KOPT-K1 (cell line): ENCODE measurements around the gene SCLT1.

Source experiments
- H3K27ac ChIP-seq: fragments of 200-600 bp; sonication (generic); 2 replicates; pipeline ENCODE4 v1.5.1; 2016; ENCODE audit warnings: antibody characterized with exemption, mild to moderate bottlenecking, low read depth, low read length; ENCODE audit not compliant: poor library complexity, severe bottlenecking
- H3K36me3 ChIP-seq: fragments of 200-600 bp; sonication (generic); 2 replicates; pipeline ENCODE4 v1.5.1; 2017; ENCODE audit warnings: antibody characterized with exemption, mild to moderate bottlenecking, low read length, moderate library complexity; ENCODE audit not compliant: insufficient read depth
- H3K9me3 ChIP-seq: fragments of 200-600 bp; sonication (generic); 2 replicates; pipeline ENCODE4 v1.5.1; 2017; ENCODE audit warnings: antibody characterized with exemption, low read length, mild to moderate bottlenecking; ENCODE audit not compliant: insufficient read depth, poor library complexity, severe bottlenecking

SCLT1 gene

GRCh38 chr4:128954941-128955340 lies 138.4 kb downstream of the SCLT1 start:
- peaks cover 14% of the 10 kb centered on the region; the same call in 1 of the 2 replicates for H3K36me3 ChIP-seq
- no peak overlapping the region for H3K27ac ChIP-seq
- H3K9me3 ChIP-seq: no peaks in the 10 kb centered on the region

- H3K9me3 ChIP-seq: no peaks in the 10 kb centered on the region
- no peak overlapping the region for H3K27ac ChIP-seq
- H3K36me3 ChIP-seq: peaks cover 24% of the 10 kb centered on the region
Measured at GRCh38 chr4:128951316-128951715, 142.0 kb downstream of the SCLT1 start.

- H3K27ac ChIP-seq: no peak overlapping the region
- H3K9me3 ChIP-seq: no peaks in the 10 kb centered on the region
- H3K36me3 ChIP-seq: peaks cover 26% of the 10 kb centered on the region
Measured at GRCh38 chr4:128950796-128951195, 142.5 kb downstream of the SCLT1 start.

- no peak overlapping the region for H3K27ac ChIP-seq
- peaks cover 53% of the 10 kb centered on the region for H3K36me3 ChIP-seq
- peaks cover 11% of the 10 kb centered on the region for H3K9me3 ChIP-seq
Measured at GRCh38 chr4:128946916-128947315, 146.4 kb downstream of the SCLT1 start.

GRCh38 chr4:128942607-128943006 lies 150.7 kb downstream of the SCLT1 start:
- Histone ChIP-seq H3K9me3 (peaks cover 18% of the 10 kb centered on the region), H3K27ac (no peak overlapping the region), H3K36me3 (peaks cover 50% of the 10 kb centered on the region)

DNA sequence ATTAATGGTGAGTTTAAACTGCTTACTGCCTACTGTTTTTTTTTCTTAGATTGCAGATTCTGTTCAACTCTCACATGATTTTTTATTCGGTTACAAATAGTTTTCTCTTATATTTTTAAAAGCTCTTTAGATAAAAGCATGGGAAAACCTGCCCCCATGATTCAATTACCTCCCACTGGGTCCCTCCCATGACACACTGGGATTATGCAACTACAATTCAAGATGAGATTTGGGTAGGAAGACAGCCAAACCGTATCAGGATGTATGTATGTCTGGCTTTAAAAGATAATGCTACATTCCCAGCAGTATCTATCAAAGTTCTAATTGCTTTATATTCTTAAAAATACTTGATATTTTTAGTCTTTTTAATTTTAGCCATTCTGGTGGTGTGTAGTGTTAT lies 152.4 kb downstream of the SCLT1 start:
- Histone ChIP-seq H3K36me3 (peaks cover 43% of the 10 kb centered on the region), H3K27ac (no peak overlapping the region), H3K9me3 (peaks cover 18% of the 10 kb centered on the region)

GRCh38 chr4:128930051-128930450 lies 163.3 kb downstream of the SCLT1 start:
- H3K36me3 ChIP-seq: peaks cover 23% of the 10 kb centered on the region
- H3K27ac ChIP-seq: no peak overlapping the region
- H3K9me3 ChIP-seq: peaks cover 20% of the 10 kb centered on the region

DNA sequence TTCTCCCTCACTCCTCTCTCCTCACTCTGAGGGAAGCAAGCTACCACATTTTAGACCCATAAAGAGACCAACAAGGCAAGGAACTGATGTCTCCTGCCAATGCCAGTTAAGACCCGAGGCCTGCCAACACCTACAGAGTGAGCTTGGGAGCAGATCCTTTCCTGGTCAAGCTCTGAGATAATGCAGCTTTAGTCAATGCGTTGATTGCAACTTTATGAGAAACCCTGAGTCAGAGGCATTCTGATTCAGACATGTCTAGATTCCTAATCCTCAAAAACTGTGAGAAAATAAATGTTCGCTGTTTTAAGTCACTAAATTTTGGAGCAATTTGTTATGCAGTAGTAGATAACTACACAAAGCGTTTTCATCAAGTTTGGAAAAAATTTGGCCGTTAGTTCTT lies 168.4 kb downstream of the SCLT1 start:
- Histone ChIP-seq H3K27ac (no peak overlapping the region), H3K36me3 (peaks cover 17% of the 10 kb centered on the region), H3K9me3 (peaks cover 20% of the 10 kb centered on the region)

GRCh38 chr4:128921954-128922353 lies 171.4 kb downstream of the SCLT1 start:
- peaks cover 19% of the 10 kb centered on the region for H3K9me3 ChIP-seq
- H3K27ac ChIP-seq: no peak overlapping the region
- peaks cover 17% of the 10 kb centered on the region for H3K36me3 ChIP-seq

DNA sequence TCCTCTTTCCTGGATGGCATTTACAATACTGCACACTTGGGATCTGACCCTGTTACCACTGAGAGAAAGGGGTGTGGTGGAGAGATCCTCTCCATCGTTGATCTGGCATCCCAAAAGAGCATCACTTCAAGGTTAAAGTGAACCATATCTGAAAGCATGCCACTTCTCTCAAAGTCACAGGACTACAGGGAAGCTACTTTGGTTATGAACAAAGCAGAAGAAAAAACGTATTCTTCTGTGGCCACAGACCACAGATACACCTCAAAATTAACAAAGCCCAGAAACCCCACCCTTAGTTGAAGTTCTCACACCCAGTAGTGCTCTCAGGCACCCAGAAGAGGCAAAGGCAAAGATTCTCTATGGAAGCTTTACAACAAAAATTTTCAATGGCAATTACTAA lies 175.6 kb downstream of the SCLT1 start:
- no peak overlapping the region for H3K27ac ChIP-seq
- no peaks in the 10 kb centered on the region for H3K9me3 ChIP-seq
- no peaks in the 10 kb centered on the region for H3K36me3 ChIP-seq

DNA sequence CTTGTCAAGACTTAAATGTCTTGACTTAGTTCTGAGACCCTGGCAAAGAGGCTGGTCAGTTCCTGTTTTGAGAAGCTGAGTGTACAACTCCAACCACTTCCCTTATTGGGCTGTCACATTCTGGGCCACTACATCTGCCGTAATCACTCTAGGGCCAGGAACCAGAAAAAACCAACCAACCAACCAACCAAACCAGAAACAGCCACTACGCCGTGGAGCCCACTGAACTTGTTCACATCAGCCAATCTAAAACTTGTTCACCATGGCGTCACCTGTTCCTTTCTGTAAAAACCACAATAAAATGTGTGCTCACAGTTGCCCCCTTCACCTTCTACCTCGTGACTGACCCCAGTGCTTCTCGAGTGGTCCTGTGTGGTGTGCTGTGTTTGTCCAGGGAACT lies 176.5 kb downstream of the SCLT1 start:
- Histone ChIP-seq H3K36me3 (no peaks in the 10 kb centered on the region), H3K9me3 (no peaks in the 10 kb centered on the region), H3K27ac (no peak overlapping the region)

GRCh38 chr4:128915544-128915943 lies 177.8 kb downstream of the SCLT1 start:
- no peaks in the 10 kb centered on the region for H3K9me3 ChIP-seq
- no peaks in the 10 kb centered on the region for H3K36me3 ChIP-seq
- no peak overlapping the region for H3K27ac ChIP-seq

DNA sequence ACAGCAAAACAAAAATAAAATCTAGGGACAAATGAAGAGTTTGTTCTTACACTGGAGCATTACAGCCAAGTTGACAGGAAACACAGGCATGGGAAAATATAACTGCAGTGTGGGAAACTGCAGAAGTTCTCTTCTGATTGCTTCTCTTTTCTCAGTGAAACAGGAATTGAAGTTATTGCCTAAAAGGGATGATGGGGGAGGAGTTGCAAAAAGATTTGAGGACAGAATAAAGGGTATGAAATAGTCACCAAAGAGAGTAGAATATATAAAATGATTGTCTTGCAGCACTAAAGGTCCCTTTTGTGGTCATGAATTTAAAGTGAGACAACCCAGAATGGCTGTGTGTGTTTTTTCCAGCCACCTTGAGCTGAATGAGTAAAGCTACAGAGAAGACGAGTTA lies 180.1 kb downstream of the SCLT1 start:
- Histone ChIP-seq H3K27ac (no peak overlapping the region), H3K9me3 (no peaks in the 10 kb centered on the region), H3K36me3 (no peaks in the 10 kb centered on the region)

GRCh38 chr4:128908735-128909134 lies 184.6 kb downstream of the SCLT1 start:
- H3K27ac ChIP-seq: no peak overlapping the region
- H3K9me3 ChIP-seq: no peaks in the 10 kb centered on the region
- H3K36me3 ChIP-seq: no peaks in the 10 kb centered on the region

DNA sequence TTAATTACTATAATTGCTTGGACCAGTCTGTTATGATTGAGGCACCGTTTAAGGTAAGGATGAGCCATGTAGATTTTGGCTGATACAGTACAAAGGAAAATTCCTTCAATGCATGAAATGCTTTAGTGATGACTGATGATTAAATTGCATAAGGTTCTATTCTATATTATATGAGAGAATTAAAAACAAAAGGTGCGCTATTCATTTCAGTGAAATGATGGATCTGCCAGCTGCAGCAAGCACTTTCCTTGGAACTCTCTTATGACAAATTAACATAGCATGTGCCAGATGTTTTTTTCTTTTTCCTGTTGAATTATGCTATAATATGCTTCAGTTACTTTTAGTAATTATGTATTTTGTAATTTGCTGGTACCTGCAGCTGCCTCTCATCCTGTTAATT lies 185.4 kb downstream of the SCLT1 start:
- Histone ChIP-seq H3K27ac (no peak overlapping the region), H3K9me3 (no peaks in the 10 kb centered on the region), H3K36me3 (no peaks in the 10 kb centered on the region)

DNA sequence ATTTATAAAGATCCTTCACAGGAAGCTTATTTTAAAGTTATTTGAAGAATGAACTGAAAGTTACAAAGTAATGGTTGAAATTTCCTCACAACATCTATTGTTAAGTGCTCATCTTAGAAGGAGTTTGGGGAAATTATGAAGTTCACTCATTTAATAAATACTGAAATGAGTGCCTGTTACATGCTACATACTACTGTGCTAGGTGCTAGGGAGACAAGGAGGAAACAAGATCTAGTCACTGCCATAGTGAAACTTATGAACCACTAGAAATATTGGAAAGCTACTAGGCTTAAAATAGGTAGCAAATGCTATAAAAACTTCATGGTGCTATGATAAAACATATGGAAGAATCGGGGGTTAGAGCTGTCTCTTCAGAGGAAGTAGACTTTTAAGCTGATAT lies 186.8 kb downstream of the SCLT1 start:
- Histone ChIP-seq H3K9me3 (no peaks in the 10 kb centered on the region), H3K27ac (no peak overlapping the region), H3K36me3 (no peaks in the 10 kb centered on the region)

GRCh38 chr4:128904821-128905220 lies 188.5 kb downstream of the SCLT1 start:
- no peak overlapping the region for H3K27ac ChIP-seq
- H3K36me3 ChIP-seq: no peaks in the 10 kb centered on the region
- H3K9me3 ChIP-seq: no peaks in the 10 kb centered on the region
